Stimulated activated CD4-positive, alpha-beta T cell treated with anti-CD3 and anti-CD28 coated beads, TNF-alpha, amount 100 ng/mL, for 1 hour (primary cell): ENCODE results near the gene PLEKHM1.
"Not testable (repeated sequence)": the region's sequence is repeated elsewhere in the genome, so short reads cannot be mapped to it uniquely, and the experiment has no call there.

Source experiments
- DNase-seq, 3 donors: peaks; one replicate each; pipeline ENCODE4 v3.0.0-alpha.2; 2020; ENCODE audit warnings: low read depth in 3 of 3, low spot score in 1 of 3

The PLEKHM1 gene

GRCh38 chr17:45490615-45491433 is at the start of gene PLEKHM1:
Gene PLEKHM1 (minus strand): TSS chr17:45490721. CDS start chr17:45482484, 8,237 bp downstream.
- peak; percentile 49 to 69 (median 58) for DNase-seq

DNA sequence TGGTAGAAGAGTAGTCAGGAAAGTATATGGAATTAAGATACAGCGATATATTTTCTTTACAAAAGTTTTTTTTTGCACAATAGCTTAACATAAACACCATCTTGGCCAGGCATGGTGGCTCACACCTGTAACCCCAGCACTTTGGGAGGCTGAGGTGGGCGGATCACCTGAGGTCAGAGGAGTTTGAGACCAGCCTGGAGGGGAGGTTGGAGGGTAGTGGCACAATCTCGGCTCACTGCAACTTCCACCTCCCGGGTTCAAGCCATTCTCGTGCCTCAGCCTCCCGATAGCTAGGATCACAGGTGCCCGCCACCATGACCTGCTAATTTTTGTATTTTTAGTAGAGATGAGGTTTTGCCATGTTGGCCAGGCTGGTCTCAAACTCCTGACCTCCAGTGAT is 47.6 kb upstream of the PLEKHM1 start:
- DNase-seq = not testable (repeated sequence)

DNA sequence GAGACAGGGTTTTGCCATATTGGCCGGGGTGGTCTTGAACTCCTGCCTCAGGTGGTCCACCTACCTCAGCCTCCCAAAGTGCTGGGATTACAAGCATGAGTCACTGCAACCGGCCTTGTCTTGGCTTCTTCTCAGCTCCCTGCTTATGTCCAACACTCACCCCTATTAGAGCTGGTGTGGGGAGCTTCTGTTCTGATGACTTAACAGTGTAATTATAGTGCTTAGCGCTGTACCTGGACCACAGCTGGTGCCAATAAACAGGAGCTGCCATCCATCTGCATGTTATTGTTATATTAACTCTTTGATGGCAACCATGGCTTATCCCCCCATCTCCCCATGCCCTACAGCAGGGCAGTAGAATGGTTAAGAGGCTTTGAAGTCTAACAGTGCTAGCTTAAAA is 15.6 kb upstream of the PLEKHM1 start:
- not testable (repeated sequence) for DNase-seq

- DNase-seq = not testable (repeated sequence)
Observed at GRCh38 chr17:45505183-45505582, 14.7 kb upstream of the PLEKHM1 start.

GRCh38 chr17:45501092-45501707 is 10.7 kb upstream of the PLEKHM1 start:
- DNase-seq = not testable (repeated sequence)

GRCh38 chr17:45500478-45500877 is 10.0 kb upstream of the PLEKHM1 start:
- not testable (repeated sequence) for DNase-seq

DNA sequence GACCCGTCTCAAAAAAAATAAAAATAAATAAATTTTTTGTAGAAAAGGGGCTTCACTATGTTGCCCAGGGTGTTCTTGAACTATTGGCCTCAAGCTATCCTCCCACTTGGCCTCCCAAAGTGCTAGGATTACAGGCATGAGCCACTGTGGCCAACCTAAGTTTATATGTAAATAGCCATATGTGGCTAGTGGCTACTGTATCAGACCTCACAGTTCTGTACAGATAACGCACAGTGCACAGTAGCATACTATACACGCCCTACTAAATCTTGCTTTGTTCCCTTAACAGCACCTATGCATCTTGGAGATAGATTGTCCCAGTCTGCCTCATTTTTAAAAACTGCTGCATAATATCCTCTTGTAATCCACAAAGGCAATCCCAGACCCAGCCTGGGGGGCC is 8.7 kb upstream of the PLEKHM1 start:
- DNase-seq = not testable (repeated sequence)

GRCh38 chr17:45498377-45498776 is 7.9 kb upstream of the PLEKHM1 start:
- not testable (repeated sequence) for DNase-seq

GRCh38 chr17:45497449-45497848 is 6.9 kb upstream of the PLEKHM1 start:
- not testable (repeated sequence) for DNase-seq

DNA sequence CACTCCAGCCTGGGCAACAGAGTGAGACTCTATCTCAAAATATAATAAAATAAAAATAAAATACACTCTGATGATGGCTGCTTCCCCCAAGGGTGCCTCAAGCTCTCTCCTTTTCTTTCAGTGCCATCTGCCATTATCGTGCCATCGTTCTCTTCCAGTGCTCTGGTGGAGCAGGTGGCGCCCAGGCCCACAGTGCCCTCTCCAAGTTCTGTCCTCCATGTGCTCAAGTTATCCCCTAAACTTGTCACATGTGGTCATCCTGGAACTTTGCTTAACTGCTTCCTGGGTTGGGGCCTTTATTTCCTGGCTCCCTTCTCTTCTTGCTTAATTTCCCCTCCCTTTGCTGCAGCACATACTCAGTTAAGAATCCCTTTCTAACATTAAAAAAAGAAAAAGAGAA is 6.0 kb upstream of the PLEKHM1 start:
- not testable (repeated sequence) for DNase-seq

DNA sequence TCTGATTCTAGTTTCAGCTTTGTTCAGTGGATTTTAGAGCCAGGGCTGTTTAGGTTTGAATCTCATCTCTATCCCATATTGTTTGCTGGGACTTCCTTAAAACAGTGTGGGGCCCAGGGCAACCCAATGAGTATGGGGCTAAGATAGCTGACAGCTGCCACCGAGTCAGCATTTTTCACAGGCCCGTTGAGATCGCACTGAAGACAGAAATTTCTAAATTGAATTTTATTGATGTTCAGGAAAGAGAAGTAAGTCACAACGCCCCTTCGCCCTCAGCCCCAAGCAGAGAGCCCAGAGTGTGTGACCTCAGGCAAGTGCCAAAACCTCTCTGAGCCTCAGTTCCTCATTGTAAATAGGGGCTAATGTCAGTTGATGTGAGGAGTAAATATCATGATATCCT is 4.0 kb upstream of the PLEKHM1 start:
- DNase-seq = not testable (repeated sequence)

DNA sequence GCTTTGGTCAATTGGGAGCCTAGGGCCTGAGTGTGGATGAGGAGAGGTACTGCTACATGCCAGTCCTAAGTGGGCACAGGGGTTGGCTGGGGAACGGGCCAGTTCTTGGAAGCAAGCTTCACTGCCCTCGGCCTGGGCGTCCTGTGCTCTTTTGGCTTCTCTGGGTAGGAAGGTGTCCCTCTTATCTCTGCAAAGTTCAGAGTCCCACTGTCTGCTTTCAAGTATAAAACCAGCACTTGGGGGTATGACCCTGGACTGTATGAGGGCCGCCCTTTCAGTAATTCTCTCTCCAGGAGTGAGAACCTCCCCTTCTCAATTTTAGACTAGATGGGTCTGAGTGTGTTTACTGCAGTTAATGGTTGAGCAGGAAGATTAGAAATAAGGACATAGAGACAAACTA is 1.6 kb upstream of the PLEKHM1 start:
- DNase-seq = not testable (repeated sequence)

GRCh38 chr17:45490198-45490597 is 323 bp downstream of the PLEKHM1 start:
- not testable (repeated sequence) for DNase-seq

- DNase-seq = not testable (repeated sequence)
Observed at GRCh38 chr17:45487704-45488103, 2.8 kb downstream of the PLEKHM1 start.

DNA sequence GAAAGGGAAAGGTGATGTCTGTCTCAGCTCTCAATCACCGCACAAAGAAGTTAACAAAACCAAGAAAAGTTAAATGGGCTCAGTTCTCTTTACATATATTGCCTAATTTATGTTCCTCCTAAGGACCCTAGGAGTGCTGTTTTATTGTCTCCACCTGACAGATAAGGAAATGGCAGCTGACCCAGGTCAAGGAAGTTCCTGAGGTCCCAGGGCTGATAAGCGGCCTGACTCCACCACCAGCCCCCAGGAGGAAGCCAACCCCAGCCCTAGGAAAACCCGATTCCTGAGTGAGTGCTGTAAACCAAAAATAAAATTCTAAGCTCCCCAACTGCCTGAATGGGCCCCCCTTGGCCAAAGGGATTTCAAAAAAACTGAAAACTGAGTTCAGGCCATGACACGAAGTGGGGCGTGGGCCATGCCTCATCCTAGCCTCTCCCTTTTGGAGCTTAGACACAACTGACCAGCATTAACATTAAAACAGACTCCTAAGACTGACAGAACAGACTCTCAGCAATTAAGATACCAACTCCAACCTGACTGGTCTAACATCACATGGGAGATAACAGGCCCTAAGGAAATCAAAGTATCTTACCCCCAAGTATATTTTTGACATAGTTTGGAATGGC is 6.8 kb downstream of the PLEKHM1 start:
- DNase-seq = not testable (repeated sequence)

GRCh38 chr17:45483177-45483576 is 7.3 kb downstream of the PLEKHM1 start:
- DNase-seq = not testable (repeated sequence)

GRCh38 chr17:45482317-45482716 is 8.2 kb downstream of the PLEKHM1 start:
- not testable (repeated sequence) for DNase-seq

- not testable (repeated sequence) for DNase-seq
Observed at GRCh38 chr17:45475436-45475835, 15.1 kb downstream of the PLEKHM1 start.

DNA sequence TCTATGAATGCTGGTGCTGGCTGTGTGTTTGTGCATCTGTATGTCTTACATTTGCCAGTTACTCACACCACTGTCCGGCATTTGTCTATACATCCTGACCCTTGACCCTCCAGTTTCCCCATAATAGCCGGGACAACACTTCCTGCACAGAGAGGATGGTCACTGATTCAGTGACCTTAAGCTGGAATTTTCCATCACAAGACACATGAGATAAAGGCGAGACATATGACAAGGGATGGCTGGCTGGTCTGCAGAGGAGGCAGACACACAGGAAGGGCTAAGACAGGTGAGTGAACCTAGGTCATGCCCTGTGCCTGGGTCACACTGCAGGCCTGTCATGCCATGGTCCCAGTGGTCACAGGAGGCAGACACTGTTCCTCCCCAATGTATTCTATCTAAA is 18.3 kb downstream of the PLEKHM1 start:
- not testable (repeated sequence) for DNase-seq

DNA sequence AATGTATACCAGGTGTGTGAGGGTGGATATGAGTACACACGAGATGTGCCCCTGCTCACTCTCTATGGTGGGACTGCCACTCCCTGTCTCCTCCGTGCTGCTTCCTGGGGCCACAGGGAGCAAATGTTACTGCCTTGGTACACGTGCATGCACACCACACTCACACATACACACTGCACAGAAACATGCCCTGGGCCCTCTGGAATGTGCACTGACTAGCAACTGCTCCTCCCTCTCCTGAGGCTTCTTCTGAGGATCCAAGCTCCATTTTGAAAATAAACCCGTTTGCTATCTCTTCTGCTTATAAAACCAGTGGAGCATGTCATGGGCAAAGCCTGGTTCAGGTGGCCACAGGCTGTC is 21.3 kb downstream of the PLEKHM1 start:
- not testable (repeated sequence) for DNase-seq

DNA sequence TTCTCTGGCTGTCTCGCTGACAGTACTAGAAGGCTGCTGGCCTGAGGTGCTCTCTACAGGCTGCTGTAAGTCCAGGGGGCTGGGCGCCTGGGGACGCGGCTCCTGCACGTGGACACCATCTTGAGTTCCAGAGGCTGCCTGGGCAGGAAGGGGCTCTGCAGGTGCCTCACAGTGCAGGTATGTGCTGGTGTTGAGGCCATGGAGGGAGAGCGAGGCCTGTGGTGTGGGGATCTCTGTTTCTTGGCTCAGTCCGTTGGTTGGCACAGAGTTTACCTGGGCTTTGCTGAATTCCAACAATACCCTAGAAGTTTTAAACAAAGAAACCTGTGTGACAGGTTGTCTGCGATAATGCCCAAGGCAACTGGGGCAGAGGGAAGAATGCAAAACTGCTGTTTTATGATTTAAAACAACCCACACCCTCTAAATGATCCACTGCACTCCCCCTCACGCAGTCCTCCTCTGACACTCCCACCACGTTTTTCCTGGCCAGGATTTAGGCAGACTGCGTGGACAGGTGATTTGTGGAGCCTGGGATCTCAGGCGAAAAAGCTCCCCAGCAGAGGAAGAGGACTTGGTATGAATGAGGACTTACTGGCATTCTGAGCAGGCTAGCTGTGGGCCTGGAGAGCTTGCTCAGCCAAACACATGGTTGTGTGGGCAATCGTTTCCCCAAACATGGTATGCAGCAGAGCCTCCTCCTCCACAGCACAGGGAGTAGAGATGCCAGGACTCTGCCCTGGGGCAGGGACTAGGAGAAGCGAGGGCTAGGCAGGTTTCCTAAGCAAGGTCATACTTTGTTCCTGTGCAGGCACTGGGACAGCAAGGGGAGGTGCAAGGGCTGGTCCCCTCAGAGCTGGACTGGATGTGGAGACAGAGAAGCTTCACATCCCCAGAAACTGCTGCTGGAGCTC is 22.0 kb downstream of the PLEKHM1 start:
- not testable (repeated sequence) for DNase-seq
